Nephron (organoid): ENCODE results near the gene PAX5.

ENCODE experiments used
- H3K27ac Mint-ChIP-seq, 3 experiments: 2 replicates each; pipeline ENCODE4 v1.8.0; 2020; ENCODE audit warnings: mixed read lengths in 3 of 3, mild to moderate bottlenecking in 2 of 3, moderate library complexity in 1 of 3
- H3K27me3 Mint-ChIP-seq: 2 replicates; pipeline ENCODE4 v1.8.0; 2021; ENCODE audit warnings: low read depth, mild to moderate bottlenecking, moderate library complexity, mixed read lengths
- H3K36me3 Mint-ChIP-seq: 2 replicates; pipeline ENCODE4 v1.8.0; 2020; ENCODE audit warnings: low read depth, mixed read lengths
- H3K4me1 Mint-ChIP-seq: 2 replicates; pipeline ENCODE4 v1.8.0; 2020; ENCODE audit warnings: mixed read lengths
- H3K4me3 Mint-ChIP-seq, 3 experiments: 2 replicates each; pipeline ENCODE4 v1.8.0; 2020; ENCODE audit warnings: mild to moderate bottlenecking in 3 of 3, mixed read lengths in 3 of 3, moderate library complexity in 2 of 3
- H3K9me3 Mint-ChIP-seq: 2 replicates; pipeline ENCODE4 v1.8.0; 2020; ENCODE audit warnings: mixed read lengths
- CTCF ChIP-seq, 3 experiments: fragments of 200-600 bp; sonication (generic); IDR thresholded peaks; one replicate each; pipeline ENCODE4 v1.5.0; 2021; ENCODE audit warnings: antibody characterized with exemption in 3 of 3; ENCODE audit not compliant: unreplicated experiment in 3 of 3

PAX5 gene

GRCh38 chr9:36969216-36969771, 64.8 kb downstream of the PAX5 start:
- no peak for TF ChIP-seq CTCF (IDR thresholded peaks at IDR 0.05; ENCODE audit: unreplicated experiment in 3 of 3)

GRCh38 chr9:36968574-36969215, 65.4 kb downstream of the PAX5 start:
- H3K27ac Mint-ChIP-seq, result no peak overlapping the region
- no peak overlapping the region for H3K4me3 Mint-ChIP-seq
- H3K9me3 Mint-ChIP-seq, result no peaks in the 10 kb centered on the region
- H3K27me3 Mint-ChIP-seq, result peaks cover 46% of the 10 kb centered on the region
- no peaks in the 10 kb centered on the region for H3K36me3 Mint-ChIP-seq
- no peaks in the 10 kb centered on the region for H3K4me1 Mint-ChIP-seq
- TF ChIP-seq CTCF (IDR thresholded peaks at IDR 0.05; ENCODE audit: unreplicated experiment in 3 of 3), result no peak

More at GRCh38 chr9:36969216-36969771, 64.8 kb downstream of the PAX5 start:
- Mint-ChIP-seq H3K4me3 (no peak overlapping the region), H3K36me3 (no peaks in the 10 kb centered on the region), H3K4me1 (no peaks in the 10 kb centered on the region), H3K27ac (no peak overlapping the region), H3K9me3 (no peaks in the 10 kb centered on the region), H3K27me3 (peaks cover 46% of the 10 kb centered on the region)

GRCh38 chr9:36967997-36968396, 66.1 kb downstream of the PAX5 start:
- H3K36me3 Mint-ChIP-seq, result no peaks in the 10 kb centered on the region
- H3K4me3 Mint-ChIP-seq, result no peak overlapping the region
- no peaks in the 10 kb centered on the region for H3K9me3 Mint-ChIP-seq
- no peak overlapping the region for H3K27ac Mint-ChIP-seq
- H3K27me3 Mint-ChIP-seq, result peaks cover 39% of the 10 kb centered on the region
- no peaks in the 10 kb centered on the region for H3K4me1 Mint-ChIP-seq
- no peak for TF ChIP-seq CTCF (IDR thresholded peaks at IDR 0.05; ENCODE audit: unreplicated experiment in 3 of 3)

GRCh38 chr9:36966371-36967097, 67.5 kb downstream of the PAX5 start:
- Mint-ChIP-seq H3K36me3 (no peaks in the 10 kb centered on the region), H3K4me3 (no peak overlapping the region), H3K27me3 (peaks cover 42% of the 10 kb centered on the region), H3K27ac (no peak overlapping the region), H3K4me1 (no peaks in the 10 kb centered on the region), H3K9me3 (no peaks in the 10 kb centered on the region)
- TF ChIP-seq CTCF (IDR thresholded peaks at IDR 0.05; ENCODE audit: unreplicated experiment in 3 of 3), result no peak

GRCh38 chr9:36964791-36965190, 69.3 kb downstream of the PAX5 start:
- H3K27me3 Mint-ChIP-seq, result peaks cover 44% of the 10 kb centered on the region
- no peak overlapping the region for H3K27ac Mint-ChIP-seq
- TF ChIP-seq CTCF (IDR thresholded peaks at IDR 0.05; ENCODE audit: unreplicated experiment in 3 of 3), result no peak
- no peaks in the 10 kb centered on the region for H3K9me3 Mint-ChIP-seq
- H3K36me3 Mint-ChIP-seq, result no peaks in the 10 kb centered on the region
- H3K4me3 Mint-ChIP-seq, result no peak overlapping the region
- no peaks in the 10 kb centered on the region for H3K4me1 Mint-ChIP-seq
